Keratinocyte (primary cell): ENCODE results near the gene FBXW7.

Source experiments
- CTCF ChIP-seq, 3 experiments: IDR thresholded peaks in 1 of 3; conservative IDR thresholded peaks in 1 of 3; optimal IDR thresholded peaks in 1 of 3; 2 replicates in 2 of 3; 3 replicates in 1 of 3; pipeline versions ENCODE3 to v1.5.1; 2011; ENCODE audit warnings: low read length in 3 of 3, mild to moderate bottlenecking in 3 of 3, moderate library complexity in 2 of 3, control low read depth in 1 of 3, inconsistent platforms in 1 of 3; ENCODE audit not compliant: insufficient read depth in 2 of 3; ENCODE audit errors: extremely low read depth in 1 of 3
- EZH2 ChIP-seq: IDR thresholded peaks from one replicate; pipeline ENCODE4 v1.6.1; 2012; ENCODE audit warnings: inconsistent platforms, mild to moderate bottlenecking, low read length, moderate library complexity

- TF ChIP-seq EZH2: no peak
- no peak for TF ChIP-seq CTCF (optimal IDR thresholded peaks at IDR 0.05 in 1 of 3, IDR thresholded peaks at IDR 0.05 in 1 of 3, conservative IDR thresholded peaks at IDR 0.05 in 1 of 3; ENCODE audit: extremely low read depth in 1 of 3, insufficient read depth in 2 of 3, low read length in 3 of 3)
Measured at GRCh38 chr4:152346979-152347378, 188.9 kb downstream of the FBXW7 start.
